Measurements from ENCODE around the gene HTT. TPM values are rescaled to one million over a fixed set of nuclear protein-coding genes. Genes with fewer than 3 reads are reported as not detected.

Gene HTT
- total RNA-seq, 1 donor: 96.2 TPM

GRCh38 chr4:3237712-3238560 is 163.5 kb downstream of the HTT start:
- no peaks in the 10 kb centered on the region for H3K9me3 ChIP-seq (ENCODE audit: low read depth, low read length)
- H3K4me1 ChIP-seq (ENCODE audit: insufficient read depth, low read length): no peaks in the 10 kb centered on the region
- H3K4me3 ChIP-seq (ENCODE audit: low read length): no peak overlapping the region
- H3K27me3 ChIP-seq (ENCODE audit: insufficient read depth, low read length): no peaks in the 10 kb centered on the region

- Histone ChIP-seq H3K9me3 (ENCODE audit: low read depth, low read length) (no peaks in the 10 kb centered on the region), H3K4me3 (ENCODE audit: low read length) (no peak overlapping the region), H3K27me3 (ENCODE audit: insufficient read depth, low read length) (no peaks in the 10 kb centered on the region), H3K4me1 (ENCODE audit: insufficient read depth, low read length) (no peaks in the 10 kb centered on the region)
Observed at GRCh38 chr4:3238721-3239120, 164.2 kb downstream of the HTT start.

GRCh38 chr4:3239303-3239702 is 164.8 kb downstream of the HTT start:
- Histone ChIP-seq H3K9me3 (ENCODE audit: low read depth, low read length) (no peaks in the 10 kb centered on the region), H3K4me1 (ENCODE audit: insufficient read depth, low read length) (no peaks in the 10 kb centered on the region)

GRCh38 chr4:3239998-3240920 is 165.8 kb downstream of the HTT start:
- no peaks in the 10 kb centered on the region for H3K9me3 ChIP-seq (ENCODE audit: low read depth, low read length)
- no peak overlapping the region for H3K4me3 ChIP-seq (ENCODE audit: low read length)
- H3K27me3 ChIP-seq (ENCODE audit: insufficient read depth, low read length): no peaks in the 10 kb centered on the region
- H3K4me1 ChIP-seq (ENCODE audit: insufficient read depth, low read length): no peaks in the 10 kb centered on the region

More at GRCh38 chr4:3239303-3239702, 164.8 kb downstream of the HTT start:
- H3K27me3 ChIP-seq (ENCODE audit: insufficient read depth, low read length): no peaks in the 10 kb centered on the region
- no peak overlapping the region for H3K4me3 ChIP-seq (ENCODE audit: low read length)

GRCh38 chr4:3240936-3241522 is 166.5 kb downstream of the HTT start:
- no peak overlapping the region for H3K4me3 ChIP-seq (ENCODE audit: low read length)
- H3K27me3 ChIP-seq (ENCODE audit: insufficient read depth, low read length): no peaks in the 10 kb centered on the region
- H3K9me3 ChIP-seq (ENCODE audit: low read depth, low read length): no peaks in the 10 kb centered on the region
- H3K4me1 ChIP-seq (ENCODE audit: insufficient read depth, low read length): no peaks in the 10 kb centered on the region

GRCh38 chr4:3241898-3242524 is 167.5 kb downstream of the HTT start:
- Histone ChIP-seq H3K9me3 (ENCODE audit: low read depth, low read length) (no peaks in the 10 kb centered on the region), H3K4me1 (ENCODE audit: insufficient read depth, low read length) (no peaks in the 10 kb centered on the region), H3K27me3 (ENCODE audit: insufficient read depth, low read length) (no peaks in the 10 kb centered on the region)

GRCh38 chr4:3243136-3243780 is 168.8 kb downstream of the HTT start:
- Histone ChIP-seq H3K9me3 (ENCODE audit: low read depth, low read length) (no peaks in the 10 kb centered on the region), H3K27me3 (ENCODE audit: insufficient read depth, low read length) (no peaks in the 10 kb centered on the region), H3K4me3 (ENCODE audit: low read length) (no peak overlapping the region), H3K4me1 (ENCODE audit: insufficient read depth, low read length) (no peaks in the 10 kb centered on the region)

More at GRCh38 chr4:3241898-3242524, 167.5 kb downstream of the HTT start:
- H3K4me3 ChIP-seq (ENCODE audit: low read length): no peak overlapping the region

GRCh38 chr4:3244002-3244401 is 169.5 kb downstream of the HTT start:
- Histone ChIP-seq H3K4me3 (ENCODE audit: low read length) (no peak overlapping the region), H3K9me3 (ENCODE audit: low read depth, low read length) (no peaks in the 10 kb centered on the region), H3K4me1 (ENCODE audit: insufficient read depth, low read length) (no peaks in the 10 kb centered on the region), H3K27me3 (ENCODE audit: insufficient read depth, low read length) (no peaks in the 10 kb centered on the region)

GRCh38 chr4:3244747-3245146 is 170.3 kb downstream of the HTT start:
- Histone ChIP-seq H3K27me3 (ENCODE audit: insufficient read depth, low read length) (no peaks in the 10 kb centered on the region), H3K4me1 (ENCODE audit: insufficient read depth, low read length) (no peaks in the 10 kb centered on the region), H3K9me3 (ENCODE audit: low read depth, low read length) (no peaks in the 10 kb centered on the region), H3K4me3 (ENCODE audit: low read length) (no peak overlapping the region)

- no peak overlapping the region for H3K4me3 ChIP-seq (ENCODE audit: low read length)
- H3K4me1 ChIP-seq (ENCODE audit: insufficient read depth, low read length): no peaks in the 10 kb centered on the region
Observed at GRCh38 chr4:3245676-3246075, 171.2 kb downstream of the HTT start.

GRCh38 chr4:3246458-3247398 is 172.2 kb downstream of the HTT start:
- no peaks in the 10 kb centered on the region for H3K27me3 ChIP-seq (ENCODE audit: insufficient read depth, low read length)
- no peaks in the 10 kb centered on the region for H3K4me1 ChIP-seq (ENCODE audit: insufficient read depth, low read length)
- H3K9me3 ChIP-seq (ENCODE audit: low read depth, low read length): no peaks in the 10 kb centered on the region
- H3K4me3 ChIP-seq (ENCODE audit: low read length): no peak overlapping the region

More at GRCh38 chr4:3245676-3246075, 171.2 kb downstream of the HTT start:
- no peaks in the 10 kb centered on the region for H3K9me3 ChIP-seq (ENCODE audit: low read depth, low read length)
- H3K27me3 ChIP-seq (ENCODE audit: insufficient read depth, low read length): no peaks in the 10 kb centered on the region

GRCh38 chr4:3247399-3248177 is 173.1 kb downstream of the HTT start:
- no peaks in the 10 kb centered on the region for H3K27me3 ChIP-seq (ENCODE audit: insufficient read depth, low read length)
- no peaks in the 10 kb centered on the region for H3K9me3 ChIP-seq (ENCODE audit: low read depth, low read length)
- H3K4me3 ChIP-seq (ENCODE audit: low read length): no peak overlapping the region
- H3K4me1 ChIP-seq (ENCODE audit: insufficient read depth, low read length): no peaks in the 10 kb centered on the region

GRCh38 chr4:3248178-3248480 is 173.6 kb downstream of the HTT start:
- Histone ChIP-seq H3K4me3 (ENCODE audit: low read length) (no peak overlapping the region), H3K4me1 (ENCODE audit: insufficient read depth, low read length) (no peaks in the 10 kb centered on the region), H3K9me3 (ENCODE audit: low read depth, low read length) (no peaks in the 10 kb centered on the region), H3K27me3 (ENCODE audit: insufficient read depth, low read length) (no peaks in the 10 kb centered on the region)

Data from mononuclear cell (primary cell).